ENCODE results near the gene AATK. TPM values are rescaled to one million over a fixed set of nuclear protein-coding genes. Genes with fewer than 3 reads are reported as not detected.

Gene AATK
- total and polyA plus RNA-seq, 8 donors: 13.3 to 48.5 (median 19.4) TPM

- Histone ChIP-seq H3K4me1 (no peaks in the 10 kb centered on the region), H3K27ac (no peak overlapping the region), H3K36me3 (no peaks in the 10 kb centered on the region), H3K4me3 (no peak overlapping the region), H3K27me3 (no peaks in the 10 kb centered on the region), H3K9me3 (no peaks in the 10 kb centered on the region)
- ATAC-seq (no peak), DNase-seq (no peak)
- intact Hi-C loops (cut with DNase I): no loop called here
- TF ChIP-seq CTCF (IDR thresholded peaks at IDR 0.05): no peak
Measured at GRCh38 chr17:81136366-81136765, 29.7 kb downstream of the AATK start.

GRCh38 chr17:81135505-81136278, 30.3 kb downstream of the AATK start:
- H3K27me3 ChIP-seq: no peaks in the 10 kb centered on the region
- no peaks in the 10 kb centered on the region for H3K4me1 ChIP-seq
- no peaks in the 10 kb centered on the region for H3K36me3 ChIP-seq
- DNase-seq (peak in 1 of 4 donors; percentile 39), ATAC-seq (no peak)
- no peak overlapping the region for H3K27ac ChIP-seq
- intact Hi-C loops (cut with DNase I): no loop called here
- H3K9me3 ChIP-seq: no peaks in the 10 kb centered on the region
- no peak for TF ChIP-seq CTCF (IDR thresholded peaks at IDR 0.05)
- no peak overlapping the region for H3K4me3 ChIP-seq

- H3K27me3 ChIP-seq: no peaks in the 10 kb centered on the region
- no peaks in the 10 kb centered on the region for H3K9me3 ChIP-seq
- no peaks in the 10 kb centered on the region for H3K4me1 ChIP-seq
- intact Hi-C loops (cut with DNase I): no loop called here
- no peak for TF ChIP-seq CTCF (IDR thresholded peaks at IDR 0.05)
- H3K27ac ChIP-seq: no peak overlapping the region
- ATAC-seq (no peak), DNase-seq (no peak)
- no peak overlapping the region for H3K4me3 ChIP-seq
- no peaks in the 10 kb centered on the region for H3K36me3 ChIP-seq
Measured at GRCh38 chr17:81134064-81134781, 31.8 kb downstream of the AATK start.

DNA sequence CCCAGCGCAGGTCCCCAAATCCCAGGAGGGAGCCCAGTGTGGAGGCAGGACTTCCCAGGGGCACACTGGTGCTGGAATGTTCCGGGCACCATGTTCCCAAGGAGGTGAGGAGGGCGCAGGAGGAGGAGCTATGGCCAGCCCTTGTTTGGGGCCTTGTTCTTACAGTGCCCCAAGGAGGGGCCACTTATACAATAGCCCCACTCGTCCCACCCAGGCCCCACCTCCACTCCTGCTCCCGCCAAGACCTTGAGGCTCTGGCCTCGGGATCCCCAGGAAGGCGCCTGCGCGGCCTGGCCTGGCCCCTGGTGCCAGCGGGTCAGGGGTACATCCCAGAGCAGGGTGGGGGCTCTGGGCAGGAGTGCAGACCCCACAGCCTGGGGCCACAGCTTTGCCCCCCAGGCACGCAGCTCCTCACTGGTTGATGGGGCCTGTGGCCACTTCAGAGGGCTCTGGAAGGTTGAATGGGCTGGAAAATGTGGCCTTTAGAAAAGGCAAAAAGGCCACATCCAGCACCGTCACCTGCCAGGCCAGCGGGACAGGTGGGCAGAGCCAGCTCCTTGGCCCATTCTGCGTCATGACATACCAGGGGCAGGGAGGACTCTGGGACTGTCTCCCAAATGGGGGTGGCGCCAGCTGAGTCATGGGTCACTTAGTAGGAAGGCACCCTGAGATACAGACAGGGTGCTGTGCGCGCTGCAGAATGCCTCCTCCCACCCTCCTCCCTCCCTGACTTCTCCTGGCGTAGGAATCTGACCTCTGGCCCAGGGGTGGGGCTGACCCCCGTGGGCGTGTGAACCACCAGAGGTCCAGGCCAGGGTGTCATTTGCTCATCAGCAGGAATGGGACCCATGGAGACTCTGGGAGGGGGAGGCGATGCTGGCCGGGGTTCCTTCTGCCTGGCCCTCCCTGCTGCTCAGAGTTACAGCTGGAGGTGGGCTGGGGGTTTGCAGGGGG, 33.0 kb downstream of the AATK start:
- peak overlapping the region; percentile 59 to 65 for H3K27ac ChIP-seq
- H3K9me3 ChIP-seq: no peaks in the 10 kb centered on the region
- H3K4me1 ChIP-seq: no peaks in the 10 kb centered on the region
- peak overlapping the region in 1 of 2 donors; percentile 44 for H3K4me3 ChIP-seq
- H3K36me3 ChIP-seq: peaks cover 0 to 3% of the 10 kb centered on the region in 2 donors
- intact Hi-C loops (cut with DNase I): no loop called here
- ATAC-seq: peak; percentile 29
- no peaks in the 10 kb centered on the region for H3K27me3 ChIP-seq
- no peak for TF ChIP-seq CTCF (IDR thresholded peaks at IDR 0.05)
- no peak for DNase-seq

Data from left lung (tissue), 10 donors.